Stimulated activated CD4-positive, alpha-beta T cell treated with anti-CD3 and anti-CD28 coated beads, Interleukin-12 subunit alpha, Interleukin-12 subunit beta, amount 100 ng/mL, for 48 hours (primary cell): ENCODE data around the gene UQCR10.

Experiments used
- DNase-seq, 3 donors: peaks; one replicate each; pipeline ENCODE4 v3.0.0-alpha.2; 2020; ENCODE audit warnings: low read depth in 2 of 3, low spot score in 1 of 3

The UQCR10 gene

DNA sequence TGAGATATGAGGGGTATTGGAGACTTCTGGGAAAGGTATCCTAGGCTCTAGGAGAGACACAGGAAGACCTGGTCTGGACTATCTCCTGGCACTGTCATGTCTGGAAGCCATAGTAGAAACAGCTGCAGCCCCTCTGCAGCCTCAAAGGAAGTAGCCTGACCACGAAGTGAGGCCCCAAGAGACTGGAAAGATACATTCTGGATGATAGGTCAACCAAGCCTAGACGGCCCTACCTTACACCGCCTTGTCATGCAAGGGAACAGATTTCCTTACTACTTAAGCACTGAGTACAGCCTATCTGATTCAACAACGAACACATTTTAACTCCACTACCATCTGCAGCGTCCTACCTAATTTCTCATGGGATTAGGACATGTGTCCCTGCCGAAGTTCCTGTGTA is 31.1 kb downstream of the UQCR10 start:
- no peak for DNase-seq

DNA sequence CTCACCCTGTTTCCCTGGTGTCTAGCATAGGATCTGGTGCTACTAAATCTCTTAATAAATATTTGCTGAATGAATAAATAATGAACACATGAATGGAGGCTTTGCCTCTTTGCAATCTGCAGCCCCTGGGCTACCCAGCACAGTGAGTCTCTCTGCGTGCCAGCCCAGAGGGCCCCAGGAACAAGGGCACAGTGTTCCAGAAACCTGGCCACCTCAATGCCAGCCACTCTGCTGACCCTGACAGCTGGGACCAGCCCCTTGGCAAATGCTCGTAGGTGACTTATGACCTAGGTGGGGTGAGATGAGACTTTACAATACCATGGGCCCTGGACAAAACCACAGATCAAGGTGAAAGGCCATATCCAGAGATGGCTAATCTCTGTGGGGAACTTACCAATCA is 31.6 kb downstream of the UQCR10 start:
- no peak for DNase-seq

DNA sequence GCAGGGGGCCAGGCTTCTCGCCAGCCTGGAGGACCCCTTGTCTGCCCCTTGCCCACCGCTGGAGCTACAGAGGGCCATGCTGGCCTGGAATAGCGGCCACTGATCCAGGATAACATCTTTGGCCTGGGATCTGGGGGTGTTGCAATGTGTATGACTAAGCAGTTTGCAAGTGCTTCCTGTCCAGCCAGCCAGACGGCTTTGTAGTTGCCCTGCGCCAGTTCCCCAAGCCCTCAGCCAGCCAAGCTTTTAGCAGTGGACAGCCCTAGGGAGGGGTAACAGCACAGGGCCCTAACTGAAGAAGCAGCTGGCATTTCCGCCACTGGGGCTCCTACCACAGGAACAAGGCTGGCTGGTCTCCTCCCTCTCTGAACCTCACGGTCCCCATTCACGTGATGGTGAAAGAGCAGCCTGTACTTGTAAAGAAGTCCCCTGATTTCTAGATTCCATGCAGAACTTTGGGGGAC is 32.1 kb downstream of the UQCR10 start:
- DNase-seq: no peak

DNA sequence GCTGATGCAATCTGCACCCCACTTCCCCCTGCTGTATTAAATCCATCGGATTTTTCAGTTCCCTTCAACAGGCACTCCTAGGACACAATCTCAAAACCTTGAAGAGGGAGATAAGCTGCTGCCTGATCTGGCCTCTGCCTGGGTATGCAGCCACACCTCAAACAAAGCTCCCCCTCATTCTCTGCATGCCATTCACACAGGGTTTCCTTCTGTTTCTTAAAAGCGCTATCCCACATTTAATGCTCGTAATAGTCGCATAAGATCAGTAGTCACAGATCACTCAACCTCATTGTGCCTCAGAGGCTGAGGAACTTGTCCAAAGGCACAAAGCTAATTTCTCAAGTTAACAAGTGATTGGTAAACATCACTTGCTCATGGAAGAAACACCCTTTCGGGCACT is 34.0 kb downstream of the UQCR10 start:
- no peak for DNase-seq

GRCh38 chr22:29801796-29802195 is 34.6 kb downstream of the UQCR10 start:
- DNase-seq: no peak

DNA sequence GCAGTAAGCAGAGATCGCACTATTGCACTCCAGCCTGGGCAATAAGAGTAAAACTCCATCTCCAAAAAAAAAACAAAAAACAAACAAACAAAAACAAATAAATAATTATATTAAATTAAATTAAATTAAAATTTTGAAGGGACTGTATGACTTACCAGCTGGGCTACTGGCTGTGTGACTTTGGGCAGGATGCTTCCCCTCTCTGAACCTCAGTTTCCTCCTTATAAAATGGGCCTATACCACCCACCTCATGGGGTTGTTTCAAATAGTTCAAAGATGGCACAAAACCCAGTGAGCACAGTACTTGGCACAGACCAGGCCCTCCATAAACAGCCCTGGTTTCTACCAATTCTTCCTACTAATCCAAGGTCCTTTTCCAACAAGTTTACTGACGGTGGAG is 36.0 kb downstream of the UQCR10 start:
- no peak for DNase-seq

- DNase-seq: no peak
Observed at GRCh38 chr22:29804985-29805384, 37.8 kb downstream of the UQCR10 start.

DNA sequence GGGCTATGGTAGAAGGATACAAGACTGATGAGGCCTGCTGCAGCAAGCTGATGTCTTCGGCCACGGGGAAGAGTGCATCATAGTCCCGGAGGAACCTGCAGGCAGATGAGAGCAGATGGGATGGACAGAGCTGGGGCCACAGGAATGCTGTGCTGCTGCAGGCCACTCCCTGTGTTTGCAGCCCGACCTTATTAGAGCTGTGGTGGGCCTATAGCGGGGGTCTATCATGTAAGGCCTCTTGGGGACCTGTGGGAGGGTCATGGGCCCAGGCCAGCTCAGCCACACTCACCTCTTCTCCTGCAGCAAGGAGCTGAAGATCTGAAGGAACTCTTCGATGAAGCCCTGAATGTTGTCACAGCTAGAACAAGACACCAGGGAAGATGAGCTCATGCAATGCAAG is 39.0 kb downstream of the UQCR10 start:
- no peak for DNase-seq

DNA sequence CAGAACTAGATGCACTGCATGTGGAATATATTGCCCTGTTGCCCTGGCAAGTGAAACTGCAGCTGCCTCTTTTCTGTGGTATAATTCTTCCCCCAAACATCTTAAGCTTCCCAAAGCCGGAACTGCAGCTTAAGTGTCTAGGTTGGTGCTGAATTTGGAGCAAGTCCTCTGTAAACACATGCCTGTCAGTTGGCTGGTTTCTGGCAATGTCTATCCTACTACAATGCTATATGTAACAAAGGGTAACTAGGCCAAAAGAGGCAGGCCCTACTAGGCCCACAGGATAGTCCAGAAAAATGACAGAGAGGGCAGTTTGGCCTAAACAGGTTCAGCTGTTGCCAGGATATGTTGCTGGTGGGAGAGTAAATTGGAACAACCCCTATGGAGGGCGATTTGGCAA is 43.0 kb downstream of the UQCR10 start:
- DNase-seq: no peak

DNA sequence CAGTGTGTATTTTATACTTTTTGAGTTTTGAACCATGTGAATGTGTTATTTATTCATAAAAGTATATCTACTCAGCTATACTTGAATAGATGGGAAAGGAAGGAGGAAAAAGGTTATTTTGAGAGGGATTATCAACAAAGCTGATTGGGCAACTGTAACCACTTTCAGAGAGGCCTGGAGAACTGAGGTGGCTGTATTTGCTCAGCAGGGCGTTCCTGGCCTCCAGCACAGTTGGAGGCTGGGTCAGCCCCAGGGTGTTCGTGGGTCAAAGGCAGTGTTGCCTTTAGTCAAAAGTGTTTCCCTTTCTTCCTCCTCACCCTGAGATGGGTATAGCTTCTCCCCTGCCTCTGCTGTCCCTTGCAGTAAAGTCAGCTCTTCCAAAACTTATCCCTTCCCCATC is 44.2 kb downstream of the UQCR10 start:
- no peak for DNase-seq

- no peak for DNase-seq
Observed at GRCh38 chr22:29813126-29813525, 46.0 kb downstream of the UQCR10 start.

DNA sequence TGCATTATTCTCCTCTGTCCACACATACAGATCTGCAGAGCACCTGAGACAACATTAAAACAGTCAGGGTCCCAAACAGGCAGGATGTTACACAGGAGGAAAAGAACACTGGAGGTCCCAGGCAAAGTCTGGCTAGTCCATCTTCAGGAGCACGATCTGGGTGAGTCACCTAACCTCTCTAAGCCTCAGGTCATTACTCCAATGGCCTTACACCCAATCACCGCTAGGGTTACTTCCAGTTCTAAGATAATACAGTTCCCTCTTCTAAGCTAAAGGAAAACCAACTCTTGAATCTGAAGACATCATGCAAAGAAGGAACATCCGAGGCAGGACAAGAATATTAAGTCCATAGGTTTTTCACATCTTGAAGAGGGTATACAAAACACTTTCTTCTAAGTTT is 46.4 kb downstream of the UQCR10 start:
- DNase-seq: no peak

GRCh38 chr22:29814003-29814402 is 46.8 kb downstream of the UQCR10 start:
- DNase-seq: no peak

- no peak for DNase-seq
Observed at GRCh38 chr22:29815580-29815979, 48.4 kb downstream of the UQCR10 start.

GRCh38 chr22:29816128-29816527 is 49.0 kb downstream of the UQCR10 start:
- no peak for DNase-seq

- no peak for DNase-seq
Observed at GRCh38 chr22:29816539-29816938, 49.4 kb downstream of the UQCR10 start.

- no peak for DNase-seq
Observed at GRCh38 chr22:29816980-29817379, 49.8 kb downstream of the UQCR10 start.

- no peak for DNase-seq
Observed at GRCh38 chr22:29817724-29818123, 50.6 kb downstream of the UQCR10 start.

- DNase-seq: no peak
Observed at GRCh38 chr22:29819501-29819900, 52.3 kb downstream of the UQCR10 start.
